OCI-LY3 (cell line): ENCODE results near the gene AKAP3.

Experiments
- H2AFZ ChIP-seq: fragments of 200-600, 300-600 bp; shearing (Covaris generic); 2 replicates; pipeline ENCODE4 v1.6.0; 2014; ENCODE audit warnings: antibody characterized with exemption, low read depth, low read length
- H3K27ac ChIP-seq: fragments of 200-600, 300-600 bp; sonication (generic); 2 replicates; pipeline ENCODE4 v1.5.1; 2014; ENCODE audit warnings: mild to moderate bottlenecking, low read length, moderate library complexity, mixed read lengths
- H3K27me3 ChIP-seq: fragments of 200-600, 300-600 bp; sonication (generic); 2 replicates; pipeline ENCODE4 v1.6.1; 2014; ENCODE audit warnings: low read depth, low read length, mixed read lengths
- H3K36me3 ChIP-seq: fragments of 200-600, 300-600 bp; sonication (generic); replicated peaks from 2 replicates; pipeline ENCODE3; 2014; ENCODE audit warnings: low read depth, low read length, mixed read lengths
- H3K4me1 ChIP-seq: fragments of 300-600, 200-600 bp; sonication (generic); 2 replicates; pipeline ENCODE4 v1.6.1; 2014; ENCODE audit warnings: low read length, mixed read lengths
- H3K4me2 ChIP-seq: fragments of 200-600, 300-600 bp; sonication (generic); 2 replicates; pipeline ENCODE4 v1.6.1; 2014; ENCODE audit warnings: low read length, mixed read lengths
- H3K4me3 ChIP-seq: fragments of 300-600, 200-600 bp; sonication (generic); 2 replicates; pipeline ENCODE4 v1.5.1; 2014; ENCODE audit warnings: antibody characterized with exemption, mild to moderate bottlenecking, low read length, moderate library complexity
- H3K79me2 ChIP-seq: fragments of 300-600, 200-600 bp; shearing (Covaris generic); 2 replicates; pipeline ENCODE4 v1.6.1; 2014; ENCODE audit warnings: mild to moderate bottlenecking, low read length, mixed read lengths
- H3K9ac ChIP-seq: fragments of 300-600, 200-600 bp; shearing (Covaris generic); 2 replicates; pipeline ENCODE4 v1.6.0; 2014; ENCODE audit warnings: mild to moderate bottlenecking, low read length, moderate library complexity
- H3K9me3 ChIP-seq: fragments of 200-600, 300-600 bp; shearing (Covaris generic); 2 replicates; pipeline ENCODE4 v1.6.1; 2014; ENCODE audit warnings: low read length, mixed read lengths; ENCODE audit not compliant: insufficient read depth
- H4K20me1 ChIP-seq: fragments of 200-600, 300-600 bp; sonication (generic); 2 replicates; pipeline ENCODE4 v1.6.1; 2016; ENCODE audit warnings: low read length, mixed read lengths; ENCODE audit not compliant: insufficient read depth
- EZH2phosphoT487 ChIP-seq: fragments of 200-600 bp; shearing (Covaris generic); IDR thresholded peaks from 2 replicates; pipeline ENCODE4 v1.6.1; 2018; ENCODE audit warnings: antibody characterized with exemption, mixed run types, low read depth
- TF ChIP-seq, protein P1 (sequence below): fragments of 200-600, 300-600 bp; sonication (generic); IDR thresholded peaks from 2 replicates; pipeline ENCODE4 v1.5.1; 2014; ENCODE audit warnings: antibody characterized with exemption, low read length, low read depth

The AKAP3 gene

DNA sequence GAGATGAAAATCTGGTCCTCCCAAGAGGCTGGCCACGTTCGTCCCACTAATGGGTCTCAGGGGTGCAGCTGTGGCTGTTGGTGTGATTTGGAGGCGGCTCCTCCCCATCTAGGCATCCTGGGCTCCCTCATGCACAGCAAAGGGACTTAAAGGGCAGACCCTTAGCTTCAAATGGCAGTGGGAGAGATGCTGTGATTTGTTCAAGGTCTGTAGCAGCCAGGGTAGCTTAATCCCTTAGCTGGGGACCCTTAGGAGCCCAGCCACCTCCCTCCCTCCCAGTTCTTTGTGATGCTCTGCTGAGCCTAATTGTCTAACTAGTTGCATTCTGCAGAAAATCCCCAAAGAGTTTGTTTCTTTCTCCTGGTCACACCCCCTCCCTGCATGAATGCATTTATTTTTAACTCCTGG, 68.6 kb downstream of the AKAP3 start:
- no peaks in the 10 kb centered on the region for H3K9me3 ChIP-seq
- H2AFZ ChIP-seq: no peak overlapping the region
- no peak overlapping the region for H3K4me3 ChIP-seq
- peaks cover 3% of the 10 kb centered on the region; the same call in 1 of the 2 replicates for H3K27me3 ChIP-seq
- no peaks in the 10 kb centered on the region for H3K79me2 ChIP-seq
- H3K4me1 ChIP-seq: peaks cover 6% of the 10 kb centered on the region
- TF ChIP-seq, protein P1, sequence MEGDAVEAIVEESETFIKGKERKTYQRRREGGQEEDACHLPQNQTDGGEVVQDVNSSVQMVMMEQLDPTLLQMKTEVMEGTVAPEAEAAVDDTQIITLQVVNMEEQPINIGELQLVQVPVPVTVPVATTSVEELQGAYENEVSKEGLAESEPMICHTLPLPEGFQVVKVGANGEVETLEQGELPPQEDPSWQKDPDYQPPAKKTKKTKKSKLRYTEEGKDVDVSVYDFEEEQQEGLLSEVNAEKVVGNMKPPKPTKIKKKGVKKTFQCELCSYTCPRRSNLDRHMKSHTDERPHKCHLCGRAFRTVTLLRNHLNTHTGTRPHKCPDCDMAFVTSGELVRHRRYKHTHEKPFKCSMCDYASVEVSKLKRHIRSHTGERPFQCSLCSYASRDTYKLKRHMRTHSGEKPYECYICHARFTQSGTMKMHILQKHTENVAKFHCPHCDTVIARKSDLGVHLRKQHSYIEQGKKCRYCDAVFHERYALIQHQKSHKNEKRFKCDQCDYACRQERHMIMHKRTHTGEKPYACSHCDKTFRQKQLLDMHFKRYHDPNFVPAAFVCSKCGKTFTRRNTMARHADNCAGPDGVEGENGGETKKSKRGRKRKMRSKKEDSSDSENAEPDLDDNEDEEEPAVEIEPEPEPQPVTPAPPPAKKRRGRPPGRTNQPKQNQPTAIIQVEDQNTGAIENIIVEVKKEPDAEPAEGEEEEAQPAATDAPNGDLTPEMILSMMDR: no peak
- no peak for TF ChIP-seq EZH2phosphoT487
- H3K27ac ChIP-seq: no peak overlapping the region
- no peaks in the 10 kb centered on the region for H3K36me3 ChIP-seq
- no peaks in the 10 kb centered on the region for H4K20me1 ChIP-seq
- no peak overlapping the region for H3K4me2 ChIP-seq
- no peak overlapping the region for H3K9ac ChIP-seq

DNA sequence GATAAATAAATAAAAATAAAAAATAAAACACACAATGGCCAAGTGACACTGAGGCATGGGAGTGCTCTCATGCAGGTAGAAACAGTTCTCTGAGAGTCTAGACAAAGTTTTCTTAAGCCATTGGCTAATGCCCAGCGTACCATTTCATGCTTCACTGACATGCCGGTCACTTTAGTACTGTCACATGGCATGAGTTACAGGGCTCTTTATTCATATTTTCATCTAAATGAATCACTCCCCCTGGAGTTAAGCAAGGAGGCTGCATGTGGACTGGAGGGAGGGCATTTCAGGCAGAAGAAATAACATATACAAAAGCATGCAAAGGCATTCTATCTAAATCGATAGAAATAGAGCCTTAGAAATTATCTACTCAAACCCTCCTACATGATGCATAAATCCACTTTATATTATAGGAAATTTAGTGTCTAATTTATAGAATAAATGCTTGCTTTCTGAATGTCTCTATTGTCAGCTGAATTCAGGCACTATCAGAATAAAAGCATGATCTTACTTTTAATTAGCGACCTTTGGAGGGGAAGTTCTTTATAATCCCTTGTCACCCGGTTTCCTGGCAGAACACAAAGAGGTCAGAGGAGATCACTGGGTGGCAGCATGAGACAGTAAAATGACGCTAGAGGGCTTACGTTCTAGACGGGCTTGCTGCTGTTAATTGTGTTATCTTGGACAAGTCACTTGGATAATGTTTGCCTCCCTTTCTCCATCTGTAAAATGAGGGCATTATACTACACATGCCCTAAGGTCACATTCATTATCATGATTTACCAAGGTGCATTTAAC, 69.3 kb downstream of the AKAP3 start:
- TF ChIP-seq, protein P1: peak; percentile 83
- TF ChIP-seq EZH2phosphoT487: no peak
- Histone ChIP-seq H3K36me3 (no peaks in the 10 kb centered on the region), H3K4me2 (0 out of 2 replicates have a peak overlapping the region, but pooled peaks have one; percentile 9), H3K9ac (no peak overlapping the region), H3K4me1 (peaks cover 6% of the 10 kb centered on the region), H2AFZ (no peak overlapping the region), H3K27ac (no peak overlapping the region), H3K27me3 (peaks cover 3% of the 10 kb centered on the region; the same call in 1 of the 2 replicates), H4K20me1 (no peaks in the 10 kb centered on the region), H3K79me2 (no peaks in the 10 kb centered on the region), H3K4me3 (no peak overlapping the region), H3K9me3 (no peaks in the 10 kb centered on the region)

DNA sequence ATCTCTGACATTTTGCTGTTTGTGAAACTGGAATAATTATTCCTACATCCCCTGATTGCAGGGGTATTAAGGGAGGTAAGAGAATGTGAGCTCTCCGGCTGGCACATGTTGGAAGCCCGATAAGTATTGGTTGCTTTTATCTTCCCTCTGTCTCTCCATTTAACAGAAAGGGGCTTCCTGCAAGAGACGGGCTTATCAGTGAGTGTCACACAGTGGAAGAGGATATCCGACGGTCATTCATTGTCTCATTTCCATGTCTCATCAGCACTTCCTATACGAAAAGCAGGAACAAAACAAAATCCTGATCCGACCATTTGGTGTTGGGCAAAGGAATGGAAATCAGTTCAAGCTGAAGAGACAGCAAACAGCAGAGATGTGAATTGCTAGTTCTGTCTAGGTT, 76.2 kb downstream of the AKAP3 start:
- peaks cover 11% of the 10 kb centered on the region for H3K4me1 ChIP-seq
- no peak for TF ChIP-seq EZH2phosphoT487
- TF ChIP-seq, protein P1: no peak
- no peaks in the 10 kb centered on the region for H3K79me2 ChIP-seq
- H2AFZ ChIP-seq: no peak overlapping the region
- no peaks in the 10 kb centered on the region for H4K20me1 ChIP-seq
- H3K4me3 ChIP-seq: no peak overlapping the region
- H3K36me3 ChIP-seq: no peaks in the 10 kb centered on the region
- no peaks in the 10 kb centered on the region for H3K9me3 ChIP-seq
- no peak overlapping the region for H3K9ac ChIP-seq
- no peak overlapping the region for H3K4me2 ChIP-seq
- H3K27ac ChIP-seq: no peak overlapping the region
- no peaks in the 10 kb centered on the region for H3K27me3 ChIP-seq

DNA sequence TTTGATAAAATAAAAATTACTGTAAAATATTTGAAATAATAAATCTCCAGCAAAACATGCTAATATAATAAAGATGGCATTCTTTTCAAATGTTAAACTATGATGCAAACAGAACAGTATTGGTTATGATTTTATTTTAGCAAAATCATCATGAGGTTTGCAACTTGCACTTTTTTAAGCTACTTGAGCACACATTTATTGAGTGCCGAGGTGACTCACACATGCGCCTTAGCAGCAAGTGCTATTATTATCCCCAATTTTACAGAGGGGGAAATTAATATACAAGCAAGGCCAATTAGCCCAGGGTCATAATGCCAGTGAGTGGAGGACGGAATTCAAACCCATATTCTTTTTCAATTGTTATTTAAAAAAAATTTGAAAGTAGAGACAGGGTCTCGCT, 79.6 kb downstream of the AKAP3 start:
- Histone ChIP-seq H3K27me3 (no peaks in the 10 kb centered on the region), H3K9ac (no peak overlapping the region), H3K4me1 (peaks cover 45% of the 10 kb centered on the region), H3K79me2 (no peaks in the 10 kb centered on the region), H3K4me2 (no peak overlapping the region), H3K27ac (no peak overlapping the region), H3K4me3 (no peak overlapping the region), H3K9me3 (no peaks in the 10 kb centered on the region), H2AFZ (no peak overlapping the region), H4K20me1 (no peaks in the 10 kb centered on the region), H3K36me3 (no peaks in the 10 kb centered on the region)
- TF ChIP-seq EZH2phosphoT487: no peak
- TF ChIP-seq, protein P1: no peak
